ENCODE results near the gene GPR17. TPM values are rescaled to one million over a fixed set of nuclear protein-coding genes. Genes with fewer than 3 reads are reported as not detected.

GPR17 gene
- total RNA-seq, 1 donor from 2014 or later = 0.18 TPM

DNA sequence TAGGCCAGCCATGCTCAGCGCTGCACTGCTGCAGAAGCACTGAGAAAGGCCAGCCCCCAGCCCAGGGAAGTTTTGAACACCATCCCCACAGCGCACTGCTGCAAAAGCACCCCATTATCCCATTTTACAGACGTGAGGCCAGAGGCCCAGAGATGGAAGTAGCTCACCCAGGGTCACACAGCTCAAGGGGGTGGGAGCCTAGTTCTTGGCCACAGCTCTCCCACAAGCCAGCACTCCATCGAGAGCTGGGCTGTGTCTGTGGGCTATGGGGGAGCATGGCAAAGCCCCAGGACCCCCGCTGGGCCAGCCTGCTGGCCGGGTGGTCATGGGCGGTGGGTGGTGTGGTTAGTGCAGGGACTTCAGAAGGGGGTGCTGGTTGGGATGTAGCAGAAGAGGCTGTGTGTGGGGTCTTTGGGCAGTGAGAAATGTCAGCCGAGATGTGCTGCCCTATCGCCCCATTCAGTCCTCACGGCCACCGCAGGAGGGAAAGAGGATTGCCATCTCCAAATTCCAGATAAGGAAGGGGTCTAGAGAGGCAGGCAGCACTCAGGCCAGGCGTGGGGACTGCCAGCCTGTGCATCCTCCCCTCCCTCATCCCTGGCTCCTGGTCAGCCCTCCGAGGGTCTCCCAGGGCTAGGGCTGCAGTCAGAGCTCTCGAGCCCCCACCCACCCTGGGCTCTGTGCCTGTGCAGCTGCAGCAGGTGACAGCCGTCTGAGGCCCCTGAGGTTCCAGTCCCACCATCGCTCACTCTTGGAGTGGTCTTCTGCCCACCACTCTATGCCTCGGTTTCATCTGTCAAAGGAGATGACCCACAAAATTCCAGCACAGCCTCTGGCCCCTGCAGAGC lies 17.0 kb upstream of the GPR17 start:
- Histone ChIP-seq H2AFZ (ENCODE audit: low read depth, low read length) (no peak overlapping the region), H3K4me3 (ENCODE audit: insufficient read depth, low read depth, low read length) (no peak overlapping the region), H4K20me1 (ENCODE audit: insufficient read depth, low read length) (no peaks in the 10 kb centered on the region), H3K9ac (ENCODE audit: low read length) (no peak overlapping the region), H3K27me3 (ENCODE audit: insufficient read depth, low read length) (no peaks in the 10 kb centered on the region), H3K4me2 (ENCODE audit: low read length) (no peak overlapping the region), H3K27ac (ENCODE audit: low read depth, low read length) (no peak overlapping the region), H3K4me1 (ENCODE audit: insufficient read depth, low read length) (peaks cover 1% of the 10 kb centered on the region), H3K36me3 (ENCODE audit: insufficient read depth, low read length) (no peaks in the 10 kb centered on the region), H3K9me3 (ENCODE audit: insufficient read depth, low read depth, low read length) (no peaks in the 10 kb centered on the region), H3K79me2 (ENCODE audit: insufficient read depth, low read length) (no peaks in the 10 kb centered on the region)
- no peak overlapping the region for H3K27ac Mint-ChIP-seq (ENCODE audit: unreplicated experiment)
- no peak overlapping the region for H3K4me3 Mint-ChIP-seq (ENCODE audit: unreplicated experiment)
- DNase-seq (ENCODE audit: low read depth) = no peak
- H3K9me3 Mint-ChIP-seq (ENCODE audit: unreplicated experiment) = no peaks in the 10 kb centered on the region
- peaks cover 11% of the 10 kb centered on the region for H3K27me3 Mint-ChIP-seq (ENCODE audit: low read depth, unreplicated experiment)
- FAIRE-seq = no peak
- TF ChIP-seq, protein P1, sequence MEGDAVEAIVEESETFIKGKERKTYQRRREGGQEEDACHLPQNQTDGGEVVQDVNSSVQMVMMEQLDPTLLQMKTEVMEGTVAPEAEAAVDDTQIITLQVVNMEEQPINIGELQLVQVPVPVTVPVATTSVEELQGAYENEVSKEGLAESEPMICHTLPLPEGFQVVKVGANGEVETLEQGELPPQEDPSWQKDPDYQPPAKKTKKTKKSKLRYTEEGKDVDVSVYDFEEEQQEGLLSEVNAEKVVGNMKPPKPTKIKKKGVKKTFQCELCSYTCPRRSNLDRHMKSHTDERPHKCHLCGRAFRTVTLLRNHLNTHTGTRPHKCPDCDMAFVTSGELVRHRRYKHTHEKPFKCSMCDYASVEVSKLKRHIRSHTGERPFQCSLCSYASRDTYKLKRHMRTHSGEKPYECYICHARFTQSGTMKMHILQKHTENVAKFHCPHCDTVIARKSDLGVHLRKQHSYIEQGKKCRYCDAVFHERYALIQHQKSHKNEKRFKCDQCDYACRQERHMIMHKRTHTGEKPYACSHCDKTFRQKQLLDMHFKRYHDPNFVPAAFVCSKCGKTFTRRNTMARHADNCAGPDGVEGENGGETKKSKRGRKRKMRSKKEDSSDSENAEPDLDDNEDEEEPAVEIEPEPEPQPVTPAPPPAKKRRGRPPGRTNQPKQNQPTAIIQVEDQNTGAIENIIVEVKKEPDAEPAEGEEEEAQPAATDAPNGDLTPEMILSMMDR (IDR thresholded peaks at IDR 0.05; ENCODE audit: insufficient read depth, low read depth, low read length) = no peak
- no peak for TF ChIP-seq EZH2 (IDR thresholded peaks at IDR 0.05; ENCODE audit: insufficient read depth, low read length)
- H3K4me1 Mint-ChIP-seq (ENCODE audit: low read depth, unreplicated experiment) = peaks cover 7% of the 10 kb centered on the region
- H3K36me3 Mint-ChIP-seq (ENCODE audit: low read depth, unreplicated experiment) = no peaks in the 10 kb centered on the region

DNA sequence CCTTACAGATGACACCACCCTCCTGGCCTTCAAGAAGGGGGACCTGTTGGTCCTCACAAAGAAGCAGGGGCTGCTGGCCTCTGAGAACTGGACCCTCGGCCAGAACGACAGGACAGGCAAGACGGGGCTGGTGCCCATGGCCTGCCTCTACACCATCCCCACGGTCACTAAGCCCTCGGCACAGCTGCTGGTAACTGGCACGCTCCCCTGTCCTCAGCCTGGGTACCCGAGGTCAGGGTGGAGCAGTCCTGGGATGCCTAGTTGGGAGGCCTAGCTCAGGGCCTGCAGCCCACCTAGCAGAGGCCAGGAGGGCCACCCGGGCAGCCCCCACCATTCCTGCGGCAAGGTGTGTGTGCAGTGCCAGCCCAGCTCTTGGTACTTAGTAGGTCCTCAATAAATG lies 16.3 kb upstream of the GPR17 start:
- Mint-ChIP-seq H3K27ac (ENCODE audit: unreplicated experiment) (peak overlapping the region; percentile 92), H3K4me3 (ENCODE audit: unreplicated experiment) (no peak overlapping the region), H3K36me3 (ENCODE audit: low read depth, unreplicated experiment) (no peaks in the 10 kb centered on the region), H3K4me1 (ENCODE audit: low read depth, unreplicated experiment) (peaks cover 6% of the 10 kb centered on the region), H3K9me3 (ENCODE audit: unreplicated experiment) (no peaks in the 10 kb centered on the region), H3K27me3 (ENCODE audit: low read depth, unreplicated experiment) (peaks cover 11% of the 10 kb centered on the region)
- no peaks in the 10 kb centered on the region for H4K20me1 ChIP-seq (ENCODE audit: insufficient read depth, low read length)
- H3K27ac ChIP-seq (ENCODE audit: low read depth, low read length) = no peak overlapping the region
- DNase-seq (ENCODE audit: low read depth) = no peak
- TF ChIP-seq, protein P1 (IDR thresholded peaks at IDR 0.05; ENCODE audit: insufficient read depth, low read depth, low read length) = no peak
- TF ChIP-seq EZH2 (IDR thresholded peaks at IDR 0.05; ENCODE audit: insufficient read depth, low read length) = no peak
- H3K27me3 ChIP-seq (ENCODE audit: insufficient read depth, low read length) = no peaks in the 10 kb centered on the region
- no peak overlapping the region for H3K9ac ChIP-seq (ENCODE audit: low read length)
- no peaks in the 10 kb centered on the region for H3K4me1 ChIP-seq (ENCODE audit: insufficient read depth, low read length)
- H3K36me3 ChIP-seq (ENCODE audit: insufficient read depth, low read length) = no peaks in the 10 kb centered on the region
- H3K79me2 ChIP-seq (ENCODE audit: insufficient read depth, low read length) = no peaks in the 10 kb centered on the region
- FAIRE-seq = no peak
- H3K4me2 ChIP-seq (ENCODE audit: low read length) = no peak overlapping the region
- H2AFZ ChIP-seq (ENCODE audit: low read depth, low read length) = no peak overlapping the region
- no peak overlapping the region for H3K4me3 ChIP-seq (ENCODE audit: insufficient read depth, low read depth, low read length)
- no peaks in the 10 kb centered on the region for H3K9me3 ChIP-seq (ENCODE audit: insufficient read depth, low read depth, low read length)

Data from astrocyte (in vitro differentiated cells and primary cell).